MM.1S (cell line): ENCODE measurements around the gene CDH9.

Source experiments
- CTCF ChIP-seq: fragments of 300-600 bp; sonication (generic); IDR thresholded peaks from 2 replicates; pipeline ENCODE4 v1.5.1; 2016; ENCODE audit warnings: antibody characterized with exemption, low read length, mixed read lengths
- EZH2 ChIP-seq: fragments of 300-600 bp; sonication (generic); optimal IDR thresholded peaks from 2 replicates; pipeline ENCODE3; 2017; ENCODE audit warnings: low read depth, mild to moderate bottlenecking, antibody characterized with exemption, low read length, mixed read lengths

GRCh38 chr5:26856238-26856637, 182.1 kb downstream of the CDH9 start:
- TF ChIP-seq CTCF = no peak
- no peak for TF ChIP-seq EZH2
